ENCODE data around the gene ATP10B.

The ATP10B gene

DNA sequence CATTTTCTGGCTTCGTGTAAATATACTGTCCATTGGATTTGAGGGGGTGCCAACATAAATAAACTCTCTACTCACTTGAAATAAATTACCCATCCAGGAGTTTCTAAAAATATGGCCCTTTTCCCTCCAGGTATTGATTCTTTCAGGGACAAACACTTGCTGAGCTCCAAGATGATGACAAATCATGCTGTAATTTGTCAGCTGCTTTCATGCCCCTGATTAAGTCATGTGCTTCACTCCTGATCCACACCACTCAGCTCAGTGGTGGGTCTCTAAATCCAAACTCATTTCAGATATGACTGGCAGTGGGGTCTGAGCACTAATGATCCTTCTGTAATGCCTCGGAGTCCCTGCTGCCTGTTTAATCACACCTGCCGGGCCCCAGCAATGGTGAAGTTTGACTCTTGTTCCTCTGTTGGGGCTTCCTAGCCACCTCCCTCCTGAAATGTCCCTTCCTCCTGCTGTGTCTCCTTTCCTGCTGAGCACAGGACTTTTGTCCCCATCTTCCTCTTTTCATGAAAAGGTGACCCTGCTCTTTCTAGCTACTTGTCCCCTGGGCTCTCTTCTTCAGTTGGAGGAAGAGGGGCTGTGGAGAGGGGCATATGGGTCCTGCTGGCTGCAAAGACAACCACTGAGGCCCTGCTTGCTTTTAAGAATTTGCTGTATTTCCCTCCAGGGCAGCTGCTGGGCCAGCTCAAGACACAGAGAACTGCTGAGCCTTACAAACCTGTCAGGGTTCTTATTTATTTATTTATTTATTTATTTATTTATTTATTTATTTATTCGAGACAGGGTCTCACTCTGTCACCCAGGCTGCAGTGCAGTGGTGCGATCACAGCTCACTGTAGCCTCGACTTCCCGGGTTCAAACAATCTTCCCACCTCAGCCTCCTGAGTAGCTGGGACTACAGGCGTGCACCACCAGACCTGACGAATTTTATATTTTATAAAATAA, 200.0 kb downstream of the ATP10B start:
- no peak overlapping the region for H3K4me3 ChIP-seq (ENCODE audit: low read length)
- TF ChIP-seq, protein P1, sequence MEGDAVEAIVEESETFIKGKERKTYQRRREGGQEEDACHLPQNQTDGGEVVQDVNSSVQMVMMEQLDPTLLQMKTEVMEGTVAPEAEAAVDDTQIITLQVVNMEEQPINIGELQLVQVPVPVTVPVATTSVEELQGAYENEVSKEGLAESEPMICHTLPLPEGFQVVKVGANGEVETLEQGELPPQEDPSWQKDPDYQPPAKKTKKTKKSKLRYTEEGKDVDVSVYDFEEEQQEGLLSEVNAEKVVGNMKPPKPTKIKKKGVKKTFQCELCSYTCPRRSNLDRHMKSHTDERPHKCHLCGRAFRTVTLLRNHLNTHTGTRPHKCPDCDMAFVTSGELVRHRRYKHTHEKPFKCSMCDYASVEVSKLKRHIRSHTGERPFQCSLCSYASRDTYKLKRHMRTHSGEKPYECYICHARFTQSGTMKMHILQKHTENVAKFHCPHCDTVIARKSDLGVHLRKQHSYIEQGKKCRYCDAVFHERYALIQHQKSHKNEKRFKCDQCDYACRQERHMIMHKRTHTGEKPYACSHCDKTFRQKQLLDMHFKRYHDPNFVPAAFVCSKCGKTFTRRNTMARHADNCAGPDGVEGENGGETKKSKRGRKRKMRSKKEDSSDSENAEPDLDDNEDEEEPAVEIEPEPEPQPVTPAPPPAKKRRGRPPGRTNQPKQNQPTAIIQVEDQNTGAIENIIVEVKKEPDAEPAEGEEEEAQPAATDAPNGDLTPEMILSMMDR (conservative IDR thresholded peaks at IDR 0.05; ENCODE audit: low read length): no peak
- no peak for DNase-seq (ENCODE audit: low read depth)

DNA sequence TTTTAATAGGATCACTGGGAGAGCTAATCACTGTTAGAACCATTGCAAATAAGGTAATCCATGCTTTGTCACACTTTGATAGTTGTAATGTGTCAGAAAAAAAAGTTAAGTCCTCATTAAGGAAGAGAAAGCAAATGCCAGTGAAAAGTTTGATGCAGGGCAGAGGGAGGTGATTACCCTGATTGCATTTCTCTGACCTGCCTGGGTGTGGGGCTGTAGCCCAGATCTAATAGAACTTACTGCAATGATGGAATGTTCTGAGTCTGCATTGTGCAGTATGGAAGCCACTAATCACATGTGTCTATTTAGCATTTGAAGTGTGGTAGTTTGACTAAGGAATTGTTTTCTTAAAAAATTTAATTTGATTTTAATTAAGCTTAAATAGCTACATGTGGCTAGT, 202.7 kb downstream of the ATP10B start:
- TF ChIP-seq, protein P1 (conservative IDR thresholded peaks at IDR 0.05; ENCODE audit: low read length): peak; percentile 26
- no peak for DNase-seq (ENCODE audit: low read depth)
- H3K4me3 ChIP-seq (ENCODE audit: low read length): no peak overlapping the region

DNA sequence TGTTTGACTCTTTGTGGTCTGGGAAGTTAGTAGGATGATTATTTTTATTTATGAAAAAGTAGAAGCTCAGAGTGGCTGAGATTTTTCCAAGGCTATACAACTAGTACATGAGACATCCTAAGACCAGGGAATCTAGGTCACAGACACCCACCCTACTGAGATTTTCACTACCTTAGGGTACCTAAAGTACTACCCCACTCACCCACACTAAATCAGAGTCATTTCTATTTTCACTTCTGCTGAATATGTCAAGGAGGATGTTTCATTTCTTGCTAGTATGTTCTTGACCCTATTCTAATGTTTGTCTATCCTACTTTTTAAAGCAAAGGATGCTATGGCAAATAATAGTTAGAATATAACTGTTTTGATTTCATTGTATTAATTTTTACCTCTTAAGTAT, 206.0 kb downstream of the ATP10B start:
- H3K4me3 ChIP-seq (ENCODE audit: low read length): no peak overlapping the region
- TF ChIP-seq, protein P1 (conservative IDR thresholded peaks at IDR 0.05; ENCODE audit: low read length): no peak
- DNase-seq (ENCODE audit: low read depth): no peak

DNA sequence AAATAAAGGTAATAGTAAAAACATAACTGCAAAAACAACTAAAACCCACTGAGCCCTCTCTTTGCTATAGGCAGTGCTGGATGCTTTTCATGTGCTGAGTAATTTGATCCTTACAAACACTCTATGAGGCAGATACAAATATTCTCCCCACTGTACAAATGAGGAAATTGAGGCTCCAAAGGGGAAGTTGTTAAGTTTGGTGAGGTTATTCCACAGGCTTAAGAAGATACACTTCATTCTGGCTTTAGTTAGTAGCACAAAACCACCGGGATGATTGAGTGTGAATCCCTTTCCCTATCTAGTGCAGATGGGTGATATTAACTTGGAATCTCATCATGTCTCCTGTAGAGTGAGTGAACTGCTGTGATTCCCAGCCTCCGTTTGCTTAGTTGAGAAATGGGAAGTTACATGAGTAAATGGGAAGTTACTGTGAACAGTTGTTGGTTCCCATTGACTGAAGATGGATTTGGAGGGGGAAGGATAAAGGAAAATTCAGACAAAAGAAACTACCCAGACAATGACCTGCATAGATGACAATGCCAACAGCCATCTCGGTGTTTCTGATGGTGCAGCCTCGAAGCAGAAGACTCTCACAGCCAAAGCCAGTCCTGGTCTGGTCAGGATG, 208.3 kb downstream of the ATP10B start:
- no peak overlapping the region for H3K4me3 ChIP-seq (ENCODE audit: low read length)
- no peak for DNase-seq (ENCODE audit: low read depth)
- TF ChIP-seq, protein P1 (conservative IDR thresholded peaks at IDR 0.05; ENCODE audit: low read length): no peak

DNA sequence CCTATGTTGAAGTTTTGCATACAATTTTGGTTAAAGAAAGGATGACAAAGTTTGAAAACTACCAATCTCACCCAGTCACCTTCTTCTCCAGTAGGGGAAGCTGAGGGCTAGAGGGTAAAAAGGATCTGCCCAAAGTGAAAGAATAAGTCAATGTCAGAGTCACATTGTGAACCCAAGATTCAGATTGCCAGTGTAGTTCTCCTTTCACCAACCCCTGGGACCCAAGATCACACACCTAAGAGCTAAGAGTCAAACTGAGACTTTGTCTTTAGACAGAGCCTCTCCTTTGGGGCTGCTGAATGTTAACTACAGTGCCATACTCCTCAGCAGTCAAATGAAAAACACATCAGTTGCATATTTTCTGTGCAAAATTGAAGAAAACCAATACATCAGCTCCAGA, 210.6 kb downstream of the ATP10B start:
- no peak overlapping the region for H3K4me3 ChIP-seq (ENCODE audit: low read length)
- no peak for DNase-seq (ENCODE audit: low read depth)
- TF ChIP-seq, protein P1 (conservative IDR thresholded peaks at IDR 0.05; ENCODE audit: low read length): no peak

DNA sequence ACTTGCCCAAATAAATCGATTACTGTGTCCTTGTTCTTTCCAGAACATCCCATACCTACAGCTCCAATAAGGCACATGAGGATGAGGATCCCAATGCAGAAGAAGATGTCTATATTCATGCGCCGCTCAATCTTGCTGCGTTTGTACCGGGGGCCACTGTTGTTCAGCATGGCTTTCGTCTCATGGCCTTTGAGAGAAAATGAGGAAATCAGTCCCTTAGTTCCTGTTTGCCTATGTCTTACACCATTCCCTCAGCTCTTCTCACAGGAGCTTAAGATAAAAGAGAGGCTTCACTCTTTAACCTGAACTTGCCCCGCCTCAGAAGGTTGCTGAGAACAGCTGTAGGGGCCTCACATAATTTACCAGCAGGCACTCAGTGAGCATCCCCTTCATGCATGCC, 211.6 kb downstream of the ATP10B start:
- TF ChIP-seq, protein P1 (conservative IDR thresholded peaks at IDR 0.05; ENCODE audit: low read length): no peak
- no peak for DNase-seq (ENCODE audit: low read depth)
- no peak overlapping the region for H3K4me3 ChIP-seq (ENCODE audit: low read length)

All from AG10803 (cell line).